GM12878 (cell line): ENCODE measurements around the gene EML3. TPM values are rescaled to one million over a fixed set of nuclear protein-coding genes. Genes with fewer than 3 reads are reported as not detected.

Experiments
- ATAC-seq: fragments of 200-7000 bp; cut with Tn5 transposase; 3 replicates; pipeline ENCODE4 v1.9.1; 2020; ENCODE audit warnings: mild to moderate bottlenecking, moderate library complexity
- BruUV-seq: library from RNA; stranded (reverse); fragments of 400-500 nt; replicated peaks from 2 replicates; lab custom pipeline; 2021; lab: Mats Ljungman, UMichigan
- CTCF ChIA-PET: fragments of 300-600 bp; sonication (Branson Sonifier 250); formaldehyde crosslinking; extraction: SDS; loops from one replicate; lab custom pipeline; 2021; ENCODE audit warnings: inconsistent platforms; lab: Yijun Ruan, JAX
- POLR2A ChIA-PET: fragments of 350-600 bp; formaldehyde crosslinking; extraction: SDS; loops from one replicate; lab custom pipeline; 2021; ENCODE audit warnings: inconsistent platforms; lab: Charles Lee
- RAD21 ChIA-PET: fragments of 300-600 bp; sonication (Branson Sonifier 250); formaldehyde crosslinking; loops from one replicate; lab custom pipeline; 2023; ENCODE audit warnings: antibody characterized with exemption; ENCODE audit not compliant: unreplicated experiment; lab: Charles Lee
- SMC1A ChIA-PET: fragments of 300-600 bp; sonication (Branson Sonifier 250); formaldehyde crosslinking; loops from one replicate; lab custom pipeline; 2023; ENCODE audit not compliant: unreplicated experiment, uncharacterized antibody; lab: Charles Lee
- DNase-seq: peaks from one replicate; pipeline ENCODE4 v3.0.0-alpha.2; 2011; ENCODE audit warnings: low read depth, low spot score
- FAIRE-seq: peaks from 3 replicates; lab custom pipeline; 2011; peaks lifted over from hg19 to GRCh38; lab: Jason Lieb, UNC
- H2AFZ ChIP-seq: 2 replicates; pipeline ENCODE4 v1.6.0; 2011; ENCODE audit warnings: low read depth, low read length, control low read depth; ENCODE audit not compliant: control insufficient read depth
- H3K27ac ChIP-seq: 2 replicates; pipeline ENCODE4 v1.5.1; 2011; ENCODE audit warnings: control low read depth; ENCODE audit not compliant: control insufficient read depth, insufficient read depth
- H3K27me3 ChIP-seq, 2 experiments: replicated peaks in 1 of 2; 2 replicates each; pipeline versions ENCODE4 v1.6.0 to v1.6.1; 2011; ENCODE audit warnings: low read length in 1 of 2; ENCODE audit not compliant: control insufficient read depth in 2 of 2, insufficient read depth in 2 of 2
- H3K36me3 ChIP-seq, 2 experiments: 2 replicates each; pipeline ENCODE4 v1.5.1; 2011; ENCODE audit warnings: low read length in 1 of 2; ENCODE audit not compliant: control insufficient read depth in 2 of 2, insufficient read depth in 2 of 2
- H3K4me1 ChIP-seq: 2 replicates; pipeline ENCODE4 v1.6.1; 2011; ENCODE audit warnings: mild to moderate bottlenecking, low read length, moderate library complexity, mixed read lengths; ENCODE audit not compliant: control insufficient read depth, insufficient read depth
- H3K4me2 ChIP-seq: 2 replicates; pipeline ENCODE4 v1.6.0; 2011; ENCODE audit warnings: control low read depth; ENCODE audit not compliant: control insufficient read depth, insufficient read depth
- H3K4me3 ChIP-seq: fragments of 200-600 bp; sonication (generic); 2 replicates; pipeline ENCODE4 v1.5.1; 2016
- H3K79me2 ChIP-seq: 2 replicates; pipeline ENCODE4 v1.6.0; 2011; ENCODE audit warnings: low read length; ENCODE audit not compliant: control insufficient read depth, insufficient read depth
- H3K9ac ChIP-seq: 2 replicates; pipeline ENCODE4 v1.8.0; 2011; ENCODE audit warnings: low read length, control low read depth, mixed read lengths; ENCODE audit not compliant: control insufficient read depth, insufficient read depth
- H3K9me3 ChIP-seq: replicated peaks from 3 replicates; pipeline ENCODE4 v1.5.1; 2011; ENCODE audit warnings: mild to moderate bottlenecking, low read length; ENCODE audit not compliant: control insufficient read depth, insufficient read depth
- H4K20me1 ChIP-seq: 2 replicates; pipeline ENCODE4 v1.6.0; 2011; ENCODE audit not compliant: control insufficient read depth, insufficient read depth
- BCL3 ChIP-seq: IDR thresholded peaks from 2 replicates; pipeline ENCODE4 v1.6.1; 2011; ENCODE audit warnings: borderline replicate concordance, low read depth, mild to moderate bottlenecking, moderate library complexity, low read length; ENCODE audit not compliant: insufficient read depth, poor library complexity, severe bottlenecking
- CREB1 ChIP-seq: IDR thresholded peaks from 2 replicates; pipeline ENCODE4 v1.6.1; 2012; ENCODE audit warnings: low read depth, mild to moderate bottlenecking, inconsistent platforms
- NFYB ChIP-seq: IDR thresholded peaks from 2 replicates; pipeline ENCODE4 v1.6.1; 2011; ENCODE audit warnings: low read depth, mild to moderate bottlenecking, low read length, improper control_type of control experiment, moderate library complexity; ENCODE audit not compliant: insufficient read depth
- RELA ChIP-seq: fragments of 450-650 bp; IDR thresholded peaks from 2 replicates; pipeline ENCODE4 v1.8.0; 2014; ENCODE audit warnings: borderline replicate concordance; ENCODE audit not compliant: partially characterized antibody
- SUZ12 ChIP-seq: fragments of 200-600 bp; sonication (generic); IDR thresholded peaks from one replicate; pipeline ENCODE4 v1.6.1; 2018; ENCODE audit warnings: antibody characterized with exemption, mild to moderate bottlenecking; ENCODE audit not compliant: unreplicated experiment
- TAF1 ChIP-seq: IDR thresholded peaks from 2 replicates; pipeline ENCODE4 v1.6.1; 2011; ENCODE audit warnings: mild to moderate bottlenecking, low read depth, low read length, borderline replicate concordance
- WGBS: methylation state at CpG from one replicate; pipeline ENCODE4 v1.1.6; 2016; ENCODE audit warnings: low lambda C conversion rate; ENCODE audit not compliant: insufficient replicate concordance, insufficient coverage; ENCODE audit errors: missing lambda C conversion rate; 5-methylcytosine and 5-hydroxymethylcytosine counted together
- in situ Hi-C: fragments of 300-500 bp; cut with MboI; formaldehyde crosslinking; loops from 9 replicates; pipeline ENCODE4 v1.14.3; 2018; ENCODE audit warnings: mixed read lengths
- intact Hi-C: fragments of 100-400 bp; cut with micrococcal nuclease; formaldehyde crosslinking; loops from one replicate; pipeline ENCODE4 v1.14.2; 2022; ENCODE audit not compliant: unreplicated experiment
- polyA plus RNA-seq, 11 experiments: library from polyadenylated mRNA; depleted of rRNA in 4 of 11; unstranded in 6 of 11; stranded (reverse) in 5 of 11; fragments of >200 nt; fragmentation: Nextera tagmentation in 4 of 11; fragmentation: Illumina TruSeq in 1 of 11; extraction: Ambion mirVana in 4 of 11; extraction: Trizol in 1 of 11; gene quantifications; 1 replicate in 1 of 11; 2 replicates in 10 of 11; pipeline versions ENCODE4 v1.2.1 to v1.2.3, GENCODE V29; 2011 to 2016; ENCODE audit warnings: inconsistent platforms in 2 of 11, missing spikeins in 2 of 11, low read depth in 1 of 11
- total RNA-seq, 4 experiments: library from RNA; depleted of rRNA in 3 of 4; stranded (reverse); fragments of >200 nt in 3 of 4; fragmentation: Illumina TruSeq in 1 of 4; extraction: Trizol in 1 of 4; gene quantifications; 2 replicates each; pipeline versions ENCODE4 v1.2.1 to v1.2.3, GENCODE V29; 2013 to 2021
- TF ChIP-seq, protein P1 (sequence below): fragments of 150-350 bp; IDR thresholded peaks from 2 replicates; pipeline ENCODE4 v1.6.1; 2014; ENCODE audit warnings: mild to moderate bottlenecking, low read depth, low read length

The EML3 gene
- total and polyA plus RNA-seq, 10 of the 15 experiments (the other 5 are each of a cell fraction or from before 2014, with no cell fraction given), result 0.58 to 82.5 (median 24.8) TPM

DNA sequence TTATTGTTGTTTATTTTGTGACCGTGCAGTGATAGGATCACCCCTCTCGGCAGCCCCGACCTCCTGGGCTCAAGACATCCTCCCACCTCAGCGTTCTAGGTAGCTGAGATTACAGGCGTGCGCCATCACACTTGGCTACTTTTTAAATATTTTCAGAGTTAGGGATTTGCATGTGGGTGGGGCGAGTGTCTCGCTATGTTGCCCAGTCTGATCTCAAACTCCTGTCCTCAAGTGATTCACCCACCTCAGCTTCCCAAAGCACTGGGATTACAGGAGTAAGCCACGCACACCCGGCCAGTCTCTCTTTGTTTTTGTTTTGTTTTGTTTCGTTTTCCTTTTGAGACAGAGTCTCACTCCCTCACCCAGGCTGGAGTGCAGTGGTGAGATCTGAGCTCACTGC, 41.7 kb upstream of the EML3 start:
- in situ Hi-C loops, result no loop called here
- intact Hi-C loops, result no loop called here
- Histone ChIP-seq H2AFZ (peak overlapping the region; percentile 82), H3K4me3 (no peak overlapping the region), H3K4me2 (peak overlapping the region; percentile 68), H3K36me3 (peaks cover under 1 to 4% of the 10 kb centered on the region in 2 experiments; a peak in 1 of 4 replicates), H3K4me1 (peaks cover 6% of the 10 kb centered on the region), H3K79me2 (peaks cover 23% of the 10 kb centered on the region), H3K27ac (no peak overlapping the region), H3K9me3 (no peaks in the 10 kb centered on the region), H3K9ac (no peak overlapping the region), H3K27me3 (no peaks in the 10 kb centered on the region), H4K20me1 (no peaks in the 10 kb centered on the region; the same call in 1 of the 2 replicates)
- DNase-seq, result no peak
- BruUV-seq, result no TSS peak
- 46% methylated on average over 11 of the region's 11 CpGs for WGBS
- POLR2A ChIA-PET, result interaction anchor here (0.6 to 14.6 kb wide), 7 partner anchors 10 to 1585 kb away, joined by 3 to 295 read pairs (median 5); partner anchors contain the start of genes C11orf98, CSKMT, LBHD1 and UQCC3
- SMC1A ChIA-PET, result interaction anchor here (1.3 to 5.0 kb wide), 6 partner anchors 9 to 62 kb away, joined by 3 to 41 read pairs (median 6); partner anchors contain the start of genes C11orf98, CSKMT, GANAB and LBHD1
- RAD21 ChIA-PET, result interaction anchor here (1.7 kb wide), 1 partner anchor 11 kb away, joined by 10 read pairs; the partner anchor contains the start of genes C11orf98 and CSKMT
- CTCF ChIA-PET, result interaction anchor here (0.6 to 1.2 kb wide), 5 partner anchors 11 to 1175 kb away, joined by 3 to 4 read pairs (median 3); partner anchors contain the start of genes C11orf98 and CSKMT
- FAIRE-seq, result no peak
- TF ChIP-seq TAF1 (no peak), NFYB (no peak), BCL3 (no peak), SUZ12 (no peak), RELA (no peak), CREB1 (no peak)
- TF ChIP-seq, protein P1, sequence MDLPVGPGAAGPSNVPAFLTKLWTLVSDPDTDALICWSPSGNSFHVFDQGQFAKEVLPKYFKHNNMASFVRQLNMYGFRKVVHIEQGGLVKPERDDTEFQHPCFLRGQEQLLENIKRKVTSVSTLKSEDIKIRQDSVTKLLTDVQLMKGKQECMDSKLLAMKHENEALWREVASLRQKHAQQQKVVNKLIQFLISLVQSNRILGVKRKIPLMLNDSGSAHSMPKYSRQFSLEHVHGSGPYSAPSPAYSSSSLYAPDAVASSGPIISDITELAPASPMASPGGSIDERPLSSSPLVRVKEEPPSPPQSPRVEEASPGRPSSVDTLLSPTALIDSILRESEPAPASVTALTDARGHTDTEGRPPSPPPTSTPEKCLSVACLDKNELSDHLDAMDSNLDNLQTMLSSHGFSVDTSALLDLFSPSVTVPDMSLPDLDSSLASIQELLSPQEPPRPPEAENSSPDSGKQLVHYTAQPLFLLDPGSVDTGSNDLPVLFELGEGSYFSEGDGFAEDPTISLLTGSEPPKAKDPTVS, result no peak
- no peak for ATAC-seq
